HG03039 (cell line): ENCODE results near the gene TMEM43.

ENCODE experiments used
- ATAC-seq: cut with Tn5 transposase; IDR thresholded peaks from one replicate; pipeline ENCODE4 v1.9.1; 2021; ENCODE audit warnings: mild to moderate bottlenecking, moderate library complexity; ENCODE audit not compliant: unreplicated experiment

The TMEM43 gene

DNA sequence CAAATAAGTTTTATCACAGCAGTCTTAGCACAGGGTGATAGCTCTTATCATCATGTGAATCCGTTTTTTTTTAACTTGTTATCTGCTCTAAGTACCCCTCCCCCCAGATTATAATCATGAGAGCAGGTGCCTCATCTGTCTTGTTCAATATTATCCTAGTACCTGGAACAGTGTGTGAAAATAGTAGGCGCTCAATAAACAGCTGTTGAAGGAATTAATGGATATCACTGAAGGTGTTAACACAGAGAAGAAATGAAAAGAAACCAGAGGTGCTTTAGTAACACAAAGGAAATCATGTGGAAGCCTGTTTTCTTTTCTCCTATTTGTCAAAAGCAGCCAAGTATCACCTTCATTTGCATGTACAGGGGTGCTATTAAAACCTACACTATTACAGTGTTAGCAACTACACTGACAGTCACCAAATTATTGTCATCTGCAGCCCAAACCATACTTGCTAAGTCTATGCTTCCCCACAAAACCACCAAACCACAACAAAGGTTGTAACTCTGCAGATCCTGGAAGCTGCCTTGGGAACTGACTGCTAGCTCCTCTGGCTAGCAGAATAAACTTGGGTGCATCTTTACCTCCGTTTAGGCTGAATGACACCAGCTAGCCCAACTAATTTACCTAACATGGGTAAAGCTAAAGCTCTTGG, 50.7 kb downstream of the TMEM43 start:
- no peak for ATAC-seq

DNA sequence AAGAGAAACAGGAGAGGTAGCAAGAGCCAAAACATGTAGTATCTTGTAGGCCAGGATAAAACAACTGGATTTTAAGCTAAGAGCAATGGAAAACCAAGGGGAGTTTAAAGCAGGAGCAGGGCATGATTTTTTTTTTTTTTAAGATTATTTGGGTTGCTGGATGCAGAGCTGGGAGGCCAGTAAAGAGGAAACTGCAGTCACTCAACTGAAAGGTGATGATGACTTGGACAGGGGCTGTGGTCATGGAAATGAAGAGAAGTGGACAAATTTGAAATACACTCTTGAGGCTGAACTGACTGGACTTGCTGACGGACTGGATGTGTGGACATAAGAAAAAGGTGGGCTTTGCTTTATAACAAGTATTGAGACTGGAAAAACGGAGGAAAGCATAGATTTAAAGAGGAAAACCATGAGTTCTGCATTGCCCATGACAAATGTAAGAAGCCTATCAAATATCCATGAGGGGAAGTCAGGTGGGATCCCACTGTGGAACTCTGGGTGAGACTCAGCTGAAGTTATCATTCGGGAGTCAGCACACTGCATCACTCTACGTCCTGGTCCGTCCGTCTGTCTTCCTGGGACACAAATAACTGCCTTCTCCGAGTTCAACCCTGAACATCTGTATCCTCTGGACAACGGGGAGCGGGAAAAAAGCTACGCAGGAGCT, 52.9 kb downstream of the TMEM43 start:
- peak; percentile 11 for ATAC-seq

DNA sequence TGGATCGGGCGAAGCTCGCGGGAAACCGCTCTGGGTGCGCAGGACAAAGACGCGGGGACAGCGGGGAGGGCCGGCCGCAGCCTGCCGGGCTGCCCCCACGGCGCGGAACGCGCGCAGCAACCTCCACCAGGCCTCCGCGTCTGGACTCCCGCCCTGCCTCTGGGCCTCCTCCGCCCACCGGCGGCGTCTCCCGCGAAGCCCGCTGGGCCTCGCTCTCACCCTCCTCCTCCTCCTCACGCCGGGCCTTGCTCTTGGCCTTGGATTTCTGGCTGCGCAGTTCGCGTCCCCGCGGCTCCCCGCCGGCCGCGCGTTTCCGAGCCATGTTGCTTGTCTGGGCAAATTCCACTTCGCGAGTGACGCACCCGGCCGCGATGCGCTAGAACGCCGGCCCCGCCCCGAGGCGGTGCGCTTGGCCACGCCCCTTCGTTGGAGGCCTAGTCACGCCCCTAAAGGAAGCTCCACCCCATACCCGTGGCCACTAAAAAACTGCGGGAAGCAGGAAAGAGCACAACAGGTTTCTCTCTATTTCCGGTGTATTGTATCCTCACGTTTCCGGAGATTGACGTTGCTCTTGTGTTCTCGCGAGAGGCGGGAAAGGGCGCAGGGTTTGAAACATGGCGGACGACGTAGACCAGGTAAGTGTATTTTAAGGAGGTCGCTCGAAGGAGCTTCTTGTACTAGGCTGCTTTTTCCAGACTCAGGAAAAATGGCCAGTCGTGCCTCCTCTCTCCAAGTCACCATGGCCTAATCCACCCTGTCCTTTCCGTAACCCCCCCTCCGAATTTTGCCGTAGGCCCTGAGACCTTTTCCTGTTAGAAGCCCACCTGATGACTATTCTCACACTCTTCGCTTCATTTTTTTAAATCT, 53.6 kb downstream of the TMEM43 start, which contains the start of the genes LSM3 and XPC:
TSS of gene LSM3 (plus strand) at position 571 of the 867 bp plus-strand sequence. CDS start at position 615, 44 bp downstream.
TSS of gene XPC (minus strand) at position 355 of the 867 bp plus-strand sequence. CDS start at position 322, 33 bp downstream.
- ATAC-seq = peak; percentile 83

DNA sequence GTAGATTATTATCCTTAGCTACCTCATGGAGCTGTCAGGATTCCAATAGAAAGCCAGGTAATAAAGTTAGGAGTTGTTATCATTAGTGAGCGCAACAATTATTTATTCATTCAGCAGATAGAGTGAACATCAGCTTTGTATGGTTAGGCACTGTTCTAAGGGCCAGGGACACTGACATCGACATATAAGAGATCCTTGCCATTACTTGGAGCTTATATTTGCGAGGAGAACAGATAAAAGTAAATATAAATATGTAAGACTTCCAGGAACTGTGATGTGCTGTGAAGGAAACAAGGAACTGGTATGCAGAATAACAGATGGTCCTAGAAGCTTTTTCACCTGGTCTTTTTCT, 54.2 kb downstream of the TMEM43 start:
- ATAC-seq = no peak

DNA sequence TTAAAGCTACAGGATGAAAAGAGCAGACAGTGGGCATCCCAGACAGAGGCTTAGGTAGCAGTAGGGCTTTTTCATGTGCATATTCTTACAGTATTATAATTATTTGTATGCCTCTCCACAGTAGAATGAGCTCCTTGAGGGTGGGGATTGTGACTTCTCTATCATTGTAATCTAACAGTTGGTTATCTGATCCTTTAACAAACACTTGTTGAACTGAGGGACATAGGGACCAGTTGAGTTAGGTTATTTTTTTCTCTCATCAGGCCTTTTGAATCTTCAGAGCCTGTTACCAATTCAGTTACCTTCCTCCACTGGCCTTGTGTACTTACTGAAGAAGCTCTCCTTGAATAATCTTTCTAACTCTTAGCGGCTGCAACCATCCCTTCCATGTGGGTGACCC, 54.9 kb downstream of the TMEM43 start:
- no peak for ATAC-seq

DNA sequence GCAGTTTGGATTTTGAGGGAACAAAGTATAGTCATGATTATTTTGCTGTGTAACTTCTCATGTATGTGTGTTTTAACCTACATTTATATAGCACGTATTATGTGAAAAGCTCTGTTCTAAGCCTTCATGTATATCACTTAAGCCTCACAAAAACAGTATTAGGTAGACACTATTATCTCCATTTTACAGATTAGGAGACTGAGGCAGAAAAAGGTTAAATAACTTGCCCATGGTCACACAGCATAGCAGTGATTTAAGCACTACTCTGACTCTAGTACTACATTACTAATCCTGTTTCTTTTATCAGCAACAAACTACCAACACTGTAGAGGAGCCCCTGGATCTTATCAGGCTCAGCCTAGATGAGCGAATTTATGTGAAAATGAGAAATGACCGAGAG, 56.4 kb downstream of the TMEM43 start:
- no peak for ATAC-seq

DNA sequence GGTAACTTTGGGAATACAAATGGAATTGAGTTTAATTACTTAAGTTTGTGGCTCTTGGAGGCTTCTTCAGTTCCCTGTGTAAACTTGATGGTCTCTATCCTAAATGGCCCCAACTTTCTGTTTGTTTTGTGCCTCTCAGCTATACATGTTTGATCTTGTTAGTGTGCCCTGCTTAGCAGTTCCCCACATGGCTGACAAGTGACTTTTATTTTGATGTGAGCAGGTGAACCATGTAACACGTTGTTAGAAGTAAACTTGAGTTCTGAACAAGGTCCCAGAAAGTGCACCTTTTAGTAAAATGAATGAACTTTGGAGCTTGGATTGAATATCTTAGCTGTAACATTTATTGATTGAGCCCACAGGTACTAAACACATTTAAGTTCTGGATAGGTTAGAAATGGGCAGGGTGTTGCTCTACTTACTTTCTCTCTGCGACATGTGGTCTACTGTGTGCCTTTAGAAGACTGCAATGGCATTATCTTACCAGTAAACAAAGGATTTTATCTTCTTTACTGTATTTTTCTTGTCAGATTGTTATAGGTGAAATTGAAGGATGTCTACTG, 58.2 kb downstream of the TMEM43 start:
- ATAC-seq = no peak

DNA sequence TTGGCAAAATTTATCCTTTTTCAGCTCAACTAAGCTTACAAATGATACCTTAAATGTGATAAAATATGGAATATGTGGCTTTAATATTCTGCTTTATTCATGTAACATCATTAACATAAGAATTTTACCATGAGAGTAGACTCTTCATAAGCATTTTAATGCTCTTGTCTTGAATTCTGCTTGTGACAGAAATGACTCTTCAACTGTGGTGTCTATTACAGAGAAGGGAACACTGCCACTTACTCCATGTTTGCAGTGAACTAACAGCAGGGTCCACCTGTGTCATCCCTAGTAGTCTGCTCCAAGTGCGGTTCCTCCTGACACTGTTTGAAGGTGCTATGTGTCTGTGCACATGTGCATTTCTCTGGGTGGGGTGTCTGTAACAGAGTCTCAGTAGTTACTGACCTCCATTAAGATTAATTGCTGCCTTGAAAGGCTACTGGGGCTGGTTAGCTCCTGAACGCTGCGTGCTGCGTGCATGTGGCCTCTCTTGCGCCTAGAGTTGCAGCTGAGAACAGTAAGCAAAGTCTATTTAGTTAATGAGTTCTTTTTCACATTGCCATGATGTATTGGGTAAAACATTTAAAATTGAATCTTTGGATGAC, 62.1 kb downstream of the TMEM43 start:
- ATAC-seq = no peak

DNA sequence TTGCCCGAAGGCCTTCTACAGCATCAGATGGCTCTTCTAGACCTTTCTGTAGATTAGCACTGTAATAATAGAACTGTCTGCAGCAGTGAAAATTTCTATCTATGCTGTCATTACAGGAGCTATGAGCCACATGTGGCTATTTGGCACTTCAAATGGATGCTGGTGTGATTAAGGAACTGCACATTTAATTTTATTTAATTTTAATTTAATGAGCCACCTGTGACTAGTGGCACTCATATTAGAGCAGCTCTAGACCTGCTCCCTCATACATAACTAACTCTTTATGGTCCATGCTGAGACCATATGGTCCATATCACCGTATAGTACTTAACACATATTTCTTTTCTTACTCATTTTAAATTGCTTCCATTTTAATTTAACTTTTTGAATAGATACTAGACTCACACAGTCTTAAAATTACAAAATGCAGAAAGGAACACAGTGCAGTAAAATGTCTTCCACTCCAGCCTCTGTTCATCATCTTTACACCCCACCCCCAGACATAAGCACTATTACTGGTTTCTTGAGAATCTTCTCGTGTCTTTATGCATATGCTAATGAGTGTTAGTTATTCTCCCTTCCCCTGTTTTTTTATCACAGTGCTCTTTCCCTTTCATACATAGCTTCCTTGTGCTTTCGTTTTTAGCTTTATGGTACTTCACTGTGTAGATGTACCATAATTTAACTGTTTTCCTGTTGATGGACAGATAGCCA, 63.3 kb downstream of the TMEM43 start:
- no peak for ATAC-seq
